Dermis blood vessel endothelial cell (primary cell): ENCODE results near the gene VPS54. TPM values are rescaled to one million over a fixed set of nuclear protein-coding genes. Genes with fewer than 3 reads are reported as not detected.
A peak's percentile ranks its signal among the peaks of the same experiment; 100 is the strongest.

Source experiments
- DNase-seq: peaks from one replicate; pipeline ENCODE4 v3.0.0; 2010
- total RNA-seq: library from RNA; depleted of rRNA; stranded (reverse); fragments of >200 nt; gene quantifications from 2 replicates; pipeline ENCODE4 v1.2.3, GENCODE V29; 2014

The VPS54 gene
- total RNA-seq = 24.0 and 29.4 TPM in 2 replicates

GRCh38 chr2:64019083-64019974 is at the start of gene VPS54:
Gene VPS54, minus strand, starts transcription at chr2:64019428. Its CDS starts 35,429 bp downstream, at chr2:63983999.
- DNase-seq = peak; percentile 64

- DNase-seq = no peak
These were observed 48.1 kb upstream of the VPS54 start for GRCh38 chr2:64067326-64067725.

- DNase-seq = no peak
These were observed 46.3 kb upstream of the VPS54 start for GRCh38 chr2:64065516-64065915.

DNA sequence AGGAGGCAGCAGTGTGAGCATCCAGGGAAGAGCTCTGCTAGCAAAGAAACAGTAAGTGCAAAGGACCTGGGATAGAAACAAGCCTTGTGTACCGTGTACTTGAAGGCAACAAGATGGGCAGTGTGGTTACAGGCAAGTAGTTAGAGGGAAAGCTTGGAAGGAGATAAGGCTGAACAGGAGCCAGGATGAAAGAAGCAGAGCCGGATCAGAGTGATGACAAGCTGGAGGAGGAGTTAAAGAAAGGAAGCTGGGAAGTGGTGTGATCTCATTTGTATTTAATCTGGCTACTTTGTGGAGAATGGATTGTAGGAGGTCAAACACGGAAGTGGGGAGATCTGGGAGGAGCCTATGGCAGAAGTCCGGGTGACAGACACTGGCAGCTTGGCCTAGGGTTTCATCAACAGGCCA is 44.7 kb upstream of the VPS54 start:
- DNase-seq = peak; percentile 85

- DNase-seq = no peak
These were observed 44.2 kb upstream of the VPS54 start for GRCh38 chr2:64063454-64063853.

GRCh38 chr2:64062840-64063239 is 43.6 kb upstream of the VPS54 start:
- DNase-seq = peak; percentile 57

DNA sequence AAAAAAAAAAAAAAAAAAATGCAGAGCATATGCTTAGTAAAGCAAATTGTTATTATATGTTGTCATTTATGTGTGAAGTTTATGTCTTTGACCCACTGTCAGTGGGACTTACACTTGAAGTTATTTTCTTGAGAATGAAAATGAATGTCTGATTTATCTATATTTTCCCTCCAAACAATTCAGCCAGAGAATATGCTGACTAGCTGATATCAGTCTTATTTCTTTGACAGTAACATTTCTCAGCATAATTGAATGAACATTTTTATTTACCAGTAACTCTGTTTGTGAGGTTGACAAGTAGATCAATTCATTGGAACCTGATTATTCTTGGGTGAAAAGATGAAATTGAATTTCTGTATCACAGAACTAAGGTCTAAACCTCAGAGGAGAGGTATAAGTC is 40.0 kb upstream of the VPS54 start:
- no peak for DNase-seq

DNA sequence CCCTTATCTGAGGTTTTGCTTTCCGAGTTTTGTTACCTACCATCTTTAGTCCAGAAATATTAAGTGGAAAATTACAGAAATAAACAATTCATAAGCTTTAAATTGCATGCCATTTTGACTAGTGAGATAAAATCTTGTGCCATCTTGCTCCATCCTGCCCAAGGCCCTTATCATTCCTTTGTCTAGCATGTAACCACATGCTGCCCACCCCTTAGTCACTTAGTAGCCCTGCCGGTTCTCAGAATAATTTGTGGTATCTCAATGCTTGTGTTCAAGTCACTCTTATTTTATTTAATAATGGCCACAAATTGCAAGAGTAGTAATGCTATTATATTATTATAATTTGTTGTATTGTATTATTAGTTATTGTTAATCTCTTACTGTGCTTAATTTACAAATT is 36.8 kb upstream of the VPS54 start:
- no peak for DNase-seq

- peak; percentile 31 for DNase-seq
These were observed 35.1 kb upstream of the VPS54 start for GRCh38 chr2:64054161-64054915.

DNA sequence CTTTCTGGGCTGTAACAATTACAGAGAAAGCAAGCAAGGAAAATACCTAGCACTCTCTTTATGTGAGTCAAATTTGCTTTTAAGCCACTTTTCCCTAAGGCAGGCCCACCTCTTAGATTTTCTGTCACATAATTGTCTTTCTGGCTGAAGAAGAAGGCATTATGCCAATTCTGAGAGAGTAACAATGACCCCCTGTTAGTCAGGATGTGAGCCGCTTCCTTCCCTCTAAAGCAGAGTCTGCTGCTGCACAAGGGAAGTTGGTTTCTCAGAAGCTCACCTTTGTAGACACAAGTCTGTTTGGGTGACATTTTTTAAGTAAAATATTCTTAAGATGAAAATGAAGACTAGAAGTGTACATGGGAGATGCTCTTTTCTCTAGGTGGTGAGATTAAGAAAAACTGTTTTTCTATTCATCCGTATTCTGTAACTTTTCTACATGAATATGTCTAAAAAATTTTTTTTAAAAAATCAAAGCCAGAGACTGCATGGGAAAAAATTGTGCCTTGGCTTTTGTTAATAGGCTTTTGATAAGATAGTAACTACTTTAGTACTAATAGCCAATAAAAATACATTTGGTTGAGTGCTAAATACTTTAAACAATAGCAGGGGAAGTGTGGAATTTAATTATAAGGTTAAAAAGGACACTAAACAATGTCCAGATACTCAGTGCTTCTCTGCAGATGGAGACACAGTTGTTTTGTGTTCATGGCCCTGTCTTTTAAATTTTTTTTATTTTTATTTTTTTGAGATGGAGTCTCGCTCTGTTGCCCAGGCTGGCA is 33.4 kb upstream of the VPS54 start:
- DNase-seq = peak; percentile 96

DNA sequence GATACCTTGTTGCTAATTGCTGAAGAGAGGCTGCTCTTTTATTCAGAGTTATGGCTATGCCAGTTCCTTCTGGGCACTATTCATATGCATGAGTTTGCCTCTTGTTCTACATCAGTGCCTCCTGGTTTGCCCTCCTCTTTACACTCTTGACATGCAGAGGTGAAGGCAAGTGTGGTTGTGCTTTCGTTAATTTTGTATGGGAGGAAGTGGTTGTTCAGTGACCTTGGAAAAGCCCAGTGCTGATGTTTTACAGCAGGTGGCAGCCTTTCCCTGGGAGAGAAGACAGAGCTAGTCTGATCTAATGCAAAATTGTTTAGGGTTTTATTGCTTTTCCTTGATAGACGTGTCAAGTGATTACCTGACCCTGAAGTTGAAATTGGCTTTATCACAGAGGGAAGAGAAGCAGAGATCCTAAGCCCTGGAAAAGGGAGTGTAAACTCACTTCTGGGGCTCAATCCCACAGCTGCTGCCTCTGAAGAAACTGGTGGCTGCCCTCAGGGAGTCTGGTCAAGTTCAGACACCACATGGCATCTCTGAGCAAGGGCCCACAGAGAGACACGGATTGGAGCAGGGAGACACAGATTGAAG is 30.5 kb upstream of the VPS54 start:
- DNase-seq = peak; percentile 88

DNA sequence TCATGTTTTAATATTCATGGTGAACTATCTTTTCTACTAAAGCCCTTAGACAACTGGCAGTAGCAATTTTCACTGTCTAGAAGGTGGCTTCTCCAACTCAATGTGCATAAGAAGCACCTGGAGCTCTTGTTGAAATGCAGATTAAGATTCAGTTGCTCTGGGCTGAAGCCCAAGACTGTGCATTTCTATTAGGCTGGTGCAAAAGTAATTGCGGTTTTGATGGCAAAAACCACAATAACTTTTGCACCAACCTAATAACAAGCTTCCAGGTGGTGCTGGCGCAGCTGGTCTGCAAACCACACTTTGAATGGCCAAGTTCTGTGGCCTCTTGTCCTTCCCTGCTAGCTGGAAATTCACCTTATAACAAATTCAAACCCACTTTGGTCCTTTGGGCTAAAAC is 26.7 kb upstream of the VPS54 start:
- DNase-seq = no peak

GRCh38 chr2:64040161-64040560 is 20.9 kb upstream of the VPS54 start:
- DNase-seq = no peak

DNA sequence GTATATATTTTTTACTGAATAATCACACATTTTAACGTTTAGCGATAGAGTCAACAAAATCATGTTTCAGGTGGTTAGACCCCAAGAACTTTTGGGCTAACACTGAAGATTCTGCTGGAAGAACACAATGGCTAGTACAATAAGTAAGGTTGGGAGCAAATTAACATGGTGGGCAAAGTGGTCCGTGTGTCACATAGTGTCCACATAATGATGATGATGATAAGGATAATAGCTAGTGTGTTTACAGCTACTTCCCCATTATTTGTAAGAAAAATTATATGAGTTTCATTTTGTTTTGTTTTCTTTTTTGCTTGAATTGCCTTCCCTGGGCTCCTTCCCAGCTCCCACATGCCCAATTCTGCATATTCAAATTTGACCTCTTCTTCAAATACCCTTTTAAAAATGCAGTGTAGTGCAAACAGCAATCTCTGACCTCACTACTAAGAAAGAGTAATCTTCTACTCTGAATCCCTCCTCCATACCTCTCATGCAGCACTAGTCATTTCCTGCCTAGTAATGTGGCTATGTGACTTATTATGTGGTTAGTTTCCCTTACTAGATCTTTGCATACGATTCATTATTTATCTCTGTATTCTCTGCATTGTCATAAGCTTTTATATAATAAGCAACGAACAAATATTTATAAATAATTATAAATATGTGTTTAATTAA is 16.9 kb upstream of the VPS54 start:
- peak; percentile 66 for DNase-seq

DNA sequence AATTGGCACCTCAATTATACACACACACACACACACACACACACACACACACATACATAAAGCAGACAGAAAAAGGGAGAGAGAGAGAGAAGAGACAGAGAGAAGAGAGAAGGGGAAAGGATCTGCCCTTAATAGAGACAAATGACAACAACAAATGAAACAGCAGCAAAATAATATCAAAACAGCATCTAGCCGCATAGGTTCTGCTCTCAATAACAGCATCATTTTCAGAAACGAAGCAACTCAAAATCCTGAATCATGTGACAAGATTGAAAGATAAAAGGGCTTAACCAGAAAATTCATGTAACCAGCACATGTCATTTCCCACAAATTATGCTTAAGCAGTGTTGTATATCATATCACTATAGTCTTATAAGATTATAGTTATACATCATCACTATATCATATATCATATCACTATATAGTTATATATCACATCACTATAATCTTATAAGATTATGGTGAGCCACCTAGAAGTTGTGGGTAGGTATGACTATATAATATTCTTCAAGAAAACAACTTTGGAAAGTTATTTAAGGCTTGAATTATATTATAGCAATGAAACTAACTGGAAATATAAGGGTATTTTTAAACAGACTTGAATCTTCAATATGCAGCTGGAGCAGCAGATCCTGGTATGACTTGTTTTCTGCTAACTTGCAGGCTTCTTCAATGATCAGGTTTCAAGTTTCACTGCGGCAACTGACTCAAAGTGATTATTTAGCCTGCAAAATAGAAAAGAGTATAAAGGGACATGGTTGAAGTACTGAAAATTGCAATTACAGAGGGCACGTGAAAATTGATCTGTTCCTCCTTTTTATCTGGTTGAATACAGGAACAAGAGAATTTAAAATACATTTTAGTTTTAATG is 16.1 kb upstream of the VPS54 start:
- DNase-seq = no peak

DNA sequence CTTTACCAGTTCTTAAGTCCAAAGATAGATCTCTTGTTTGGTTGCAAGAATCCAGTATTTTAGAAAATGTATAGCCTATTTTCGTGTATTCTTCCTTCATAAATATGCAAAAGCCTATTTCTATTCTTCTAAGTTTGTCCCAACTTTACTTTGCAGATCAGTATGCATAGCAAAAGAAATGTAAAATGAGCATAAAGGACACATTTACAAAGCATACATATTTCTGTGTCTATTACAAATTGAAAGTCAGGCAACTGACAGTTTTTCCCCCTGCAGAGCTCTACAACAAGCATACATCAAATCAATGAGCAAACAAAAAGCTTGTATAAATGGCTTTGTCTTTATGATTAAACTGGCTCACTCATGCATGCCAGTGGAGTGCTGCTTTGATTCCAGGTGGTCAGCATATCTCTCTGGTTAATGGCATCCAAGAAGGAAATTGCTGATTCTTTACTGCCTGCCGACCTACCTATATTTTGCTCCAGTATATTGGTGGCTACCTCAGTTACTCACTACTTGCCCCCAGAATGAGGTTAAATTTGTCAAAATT is 10.0 kb upstream of the VPS54 start:
- no peak for DNase-seq

DNA sequence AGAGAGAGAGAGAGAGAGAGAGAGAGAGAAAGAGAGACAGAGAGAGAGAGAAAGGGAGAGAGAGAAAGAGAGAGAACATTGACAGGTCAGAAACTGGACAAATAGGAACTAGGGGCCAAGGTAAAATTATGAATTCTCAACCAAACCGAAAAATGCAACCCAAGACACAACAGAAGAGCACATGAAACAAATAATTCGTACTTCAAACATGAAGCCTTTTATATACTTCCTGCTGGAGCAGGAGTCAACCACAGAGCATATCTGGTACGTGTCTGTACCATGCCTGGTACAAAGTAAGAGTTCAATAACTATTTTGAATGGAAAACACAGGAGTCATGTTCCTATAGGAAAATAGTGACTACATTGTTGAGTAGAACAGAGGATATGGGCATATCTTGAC is 6.5 kb upstream of the VPS54 start:
- DNase-seq = no peak

DNA sequence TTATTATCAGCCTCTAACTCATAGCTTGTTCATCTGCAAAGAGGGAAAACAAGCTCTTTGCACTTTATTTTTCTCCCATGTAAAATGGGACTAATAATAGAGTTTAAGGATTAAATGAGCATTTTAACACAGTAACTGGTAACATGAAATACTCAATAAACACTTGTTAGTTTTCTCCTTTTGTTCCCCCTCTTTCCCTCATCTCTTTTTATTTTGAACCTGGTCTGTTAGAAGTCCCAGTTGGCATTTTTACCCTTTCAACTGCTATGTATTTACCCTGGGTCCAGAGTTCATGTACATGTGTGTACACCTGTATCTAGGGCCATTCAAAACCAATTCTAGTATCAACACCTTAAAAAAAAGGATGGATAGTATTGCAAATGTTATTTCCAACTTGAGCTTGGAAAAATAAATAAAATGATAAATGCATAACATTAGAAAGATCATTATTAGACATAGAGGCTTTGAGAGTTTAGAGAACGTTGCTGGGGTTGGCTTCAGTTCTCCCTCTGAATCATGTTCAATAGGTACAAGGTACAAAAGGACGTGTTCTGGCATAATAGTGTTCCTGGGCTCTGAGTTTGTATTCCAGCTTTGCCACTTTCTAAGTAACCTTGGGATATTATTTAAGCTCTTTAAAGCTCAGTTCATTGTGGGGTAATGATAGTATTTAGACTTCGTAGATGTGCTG is 5.2 kb upstream of the VPS54 start:
- no peak for DNase-seq

DNA sequence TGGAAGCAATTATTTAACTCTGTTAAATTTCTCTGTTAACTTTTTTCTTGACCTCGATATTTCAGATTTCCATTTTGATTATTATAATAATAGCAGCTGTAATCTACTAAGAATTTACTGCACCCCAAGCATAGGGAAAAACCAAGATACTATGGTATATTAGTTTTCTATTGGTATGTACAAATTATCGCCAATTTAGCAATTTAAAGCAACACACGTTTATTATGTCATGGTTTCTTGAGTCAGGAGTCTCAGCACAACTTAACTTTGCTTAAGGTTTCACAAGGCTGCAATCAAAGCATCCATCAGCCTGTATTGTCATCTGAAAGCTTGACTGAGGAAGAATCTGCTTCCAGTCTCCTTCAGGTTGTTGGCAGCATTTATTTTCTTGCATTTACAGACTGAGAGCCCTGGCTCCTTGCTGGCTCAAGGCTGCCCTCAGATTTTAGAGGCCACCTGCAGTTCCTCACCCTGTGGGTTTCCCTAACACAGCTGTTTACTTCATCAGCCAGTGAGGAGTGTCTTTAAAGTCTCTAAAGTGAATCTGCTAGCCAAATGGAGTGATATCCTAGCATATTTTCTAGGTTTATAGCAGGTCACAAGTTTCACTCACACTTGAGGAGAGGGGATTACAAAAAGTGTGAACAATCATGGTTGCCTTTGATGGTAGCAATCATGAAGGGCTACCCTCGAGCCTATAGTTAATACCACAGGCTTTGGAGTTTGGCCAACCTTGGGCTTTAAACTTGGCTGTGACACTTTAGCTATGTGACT is 4.4 kb upstream of the VPS54 start:
- no peak for DNase-seq
